ENCODE data around the gene OLIG2. TPM values are rescaled to one million over a fixed set of nuclear protein-coding genes. Genes with fewer than 3 reads are reported as not detected.

Gene OLIG2
- total RNA-seq, 120 experiments from 2014 or later, result 13.9 to 165 (median 45.4) TPM

Other genes starting within 250 kb of the OLIG2 start
- gene OLIG1, start 44.2 kb downstream of the OLIG2 start, total RNA-seq, result 100 to 1,000 TPM in 77 of 120 experiments, 10 to 100 TPM in 43; 30.7 to 365 (median 119) TPM
- gene IFNAR2, start 204.0 kb downstream of the OLIG2 start, total RNA-seq, result 10 to 100 TPM; 14.8 to 40.5 (median 23.4) TPM
- 10 to 100 TPM in 71 of 120 experiments, 1 to 10 TPM in 49; 5.8 to 19.1 (median 10.6) TPM for gene IL10RB, start 240.4 kb downstream of the OLIG2 start, total RNA-seq

Data from dorsolateral prefrontal cortex (tissue), 118 donors.